ENCODE data around the gene AKR7A3.

- TF ChIP-seq ZNF395 (CRISPR knock-in tag; IDR thresholded peaks at IDR 0.05): no peak
- TF ChIP-seq ZNF217 (CRISPR knock-in tag; IDR thresholded peaks at IDR 0.05): no peak
- TF ChIP-seq SMAD4 (CRISPR knock-in tag; conservative IDR thresholded peaks at IDR 0.05): no peak
- TF ChIP-seq ATF3 (IDR thresholded peaks at IDR 0.05): no peak
- no peak for TF ChIP-seq ATF3 (CRISPR knock-in tag; conservative IDR thresholded peaks at IDR 0.05)
- TF ChIP-seq TAF1 (IDR thresholded peaks at IDR 0.05; ENCODE audit: control insufficient read depth, extremely low read depth, insufficient read depth, low read length, severe bottlenecking): no peak
- no peak for TF ChIP-seq ESRRA (IDR thresholded peaks at IDR 0.05; ENCODE audit: borderline replicate concordance, low read depth)
- TF ChIP-seq MGA (IDR thresholded peaks at IDR 0.05): no peak
- TF ChIP-seq ESRRB (CRISPR knock-in tag; IDR thresholded peaks at IDR 0.05; ENCODE audit: borderline replicate concordance): no peak
- no peak for TF ChIP-seq EZH2 (IDR thresholded peaks at IDR 0.05; ENCODE audit: borderline replicate concordance, low read depth, low read length)
- TF ChIP-seq RAD21 (CRISPR knock-in tag; conservative IDR thresholded peaks at IDR 0.05 in 1 of 2, IDR thresholded peaks at IDR 0.05 in 1 of 2): no peak
- no peak for TF ChIP-seq MXI1 (IDR thresholded peaks at IDR 0.05; ENCODE audit: low read depth, low read length)
- TF ChIP-seq POLR2A (conservative IDR thresholded peaks at IDR 0.05): no peak
- no peak for TF ChIP-seq IRF2 (CRISPR knock-in tag; IDR thresholded peaks at IDR 0.05)
- no peak for TF ChIP-seq ZNF586 (CRISPR knock-in tag; conservative IDR thresholded peaks at IDR 0.05)
These were observed 39.9 kb upstream of the AKR7A3 start for GRCh38 chr1:19328486-19328885.

Measured in K562 (cell line).